GM19025 (cell line): ENCODE data around the gene PUDP.

Experiments
- ATAC-seq: cut with Tn5 transposase; IDR thresholded peaks from one replicate; pipeline ENCODE4 v1.9.1; 2021; ENCODE audit warnings: mild to moderate bottlenecking, low read depth, moderate library complexity; ENCODE audit not compliant: unreplicated experiment

Gene PUDP

DNA sequence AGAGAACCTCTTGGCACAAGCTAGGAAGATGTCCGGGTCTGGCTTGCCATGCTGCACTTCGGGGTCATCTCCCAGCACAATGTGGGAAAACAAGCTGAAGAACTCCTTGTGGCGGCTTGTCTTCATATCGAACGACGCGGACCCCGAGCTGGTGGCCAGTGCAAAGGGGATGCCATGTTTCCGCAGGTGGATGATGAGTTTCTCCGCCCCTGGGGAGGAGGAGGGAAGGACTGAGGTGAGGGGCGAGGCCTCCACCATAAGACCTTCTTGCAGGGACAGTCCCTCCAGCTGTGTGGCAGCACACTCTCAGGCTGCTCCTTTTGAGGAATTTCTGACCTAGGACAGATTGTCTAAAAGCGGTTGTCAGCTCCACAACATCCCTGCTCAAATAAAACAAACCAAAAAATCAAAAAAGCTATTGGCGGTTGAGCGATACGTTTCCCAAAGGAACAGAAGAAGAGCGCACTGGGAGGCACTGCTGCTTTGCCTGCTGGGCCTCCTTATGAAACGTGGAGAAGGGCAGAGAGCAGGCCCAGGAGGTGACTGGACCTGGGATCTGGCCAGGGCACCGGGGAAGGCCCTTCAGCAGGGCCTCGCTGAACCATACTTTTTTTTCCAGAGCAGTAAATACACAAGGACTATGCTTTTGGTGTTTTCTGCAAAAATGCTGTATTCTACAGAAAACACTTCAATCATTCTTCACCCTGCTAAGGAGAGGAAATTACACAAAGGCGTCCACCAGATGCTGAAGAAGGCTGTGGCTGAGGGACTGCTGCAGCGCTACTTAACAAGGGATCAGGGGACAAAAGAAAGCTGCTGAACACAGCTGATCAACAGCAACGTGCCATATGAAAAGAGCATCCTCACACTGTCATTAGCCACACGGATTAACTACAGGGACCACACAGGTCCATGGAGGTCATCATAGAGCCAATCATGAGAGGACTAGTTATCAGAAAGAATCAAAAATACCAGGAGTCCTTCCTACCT is 70.4 kb downstream of the PUDP start:
- no peak for ATAC-seq

- ATAC-seq: no peak
Measured at GRCh38 chrX:7076245-7076661, 71.7 kb downstream of the PUDP start.

GRCh38 chrX:7074908-7075204 is 73.1 kb downstream of the PUDP start:
- no peak for ATAC-seq

DNA sequence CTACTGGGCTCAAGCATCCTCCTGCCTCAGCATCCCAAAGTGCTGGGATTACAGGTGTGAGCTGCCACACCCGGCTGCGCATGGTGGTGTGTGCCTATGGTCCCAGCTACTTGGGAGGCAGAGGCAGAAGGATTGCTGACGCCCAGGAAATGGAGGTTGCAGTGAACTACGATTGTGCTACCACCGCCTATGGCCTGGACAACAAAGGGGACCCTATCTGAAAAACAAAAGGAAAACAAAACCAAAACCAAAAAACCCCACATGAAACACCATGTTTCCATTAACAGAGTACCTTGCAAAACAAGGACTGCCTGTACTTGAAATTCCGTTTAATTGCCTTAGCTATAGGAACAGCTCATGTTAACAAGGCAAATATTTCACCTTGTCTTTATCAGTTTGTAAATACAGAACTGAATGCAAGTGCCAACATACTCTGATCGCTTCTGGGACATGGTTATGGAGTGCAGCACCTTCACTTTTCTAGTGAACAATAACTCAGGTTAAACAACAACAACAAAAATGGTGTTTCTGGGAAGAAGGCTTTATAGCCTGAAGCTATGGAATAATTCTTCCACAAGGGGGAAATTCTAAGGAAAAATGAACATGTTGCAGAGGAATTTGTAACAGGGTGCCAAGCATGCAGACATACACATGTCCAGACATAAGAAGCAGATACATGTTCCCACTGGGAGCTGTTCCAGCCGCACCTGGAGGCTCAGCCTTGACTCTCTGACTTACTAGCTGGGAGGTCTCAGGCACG is 73.6 kb downstream of the PUDP start:
- no peak for ATAC-seq

- no peak for ATAC-seq
Measured at GRCh38 chrX:7073336-7073735, 74.6 kb downstream of the PUDP start.

- ATAC-seq: no peak
Measured at GRCh38 chrX:7072856-7073255, 75.1 kb downstream of the PUDP start.

DNA sequence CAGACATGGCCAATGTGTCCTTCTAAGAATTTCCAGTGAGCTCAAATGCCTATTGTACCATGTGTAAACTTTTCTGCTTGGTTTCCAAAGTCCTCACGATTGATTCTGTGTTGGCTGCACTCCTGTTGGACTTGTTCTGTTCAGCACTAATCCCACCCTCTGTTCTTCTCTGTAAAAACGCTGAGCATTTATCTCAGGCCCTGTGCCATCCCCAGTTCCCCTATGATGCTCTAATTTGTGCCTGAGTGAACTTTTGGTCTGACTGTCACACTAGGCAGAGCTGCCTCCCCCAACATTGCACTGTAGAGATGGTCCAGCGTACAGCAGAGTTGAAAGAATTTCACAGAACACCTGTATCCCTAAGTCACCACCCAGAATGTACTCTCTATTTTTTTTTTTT is 76.6 kb downstream of the PUDP start:
- ATAC-seq: no peak

DNA sequence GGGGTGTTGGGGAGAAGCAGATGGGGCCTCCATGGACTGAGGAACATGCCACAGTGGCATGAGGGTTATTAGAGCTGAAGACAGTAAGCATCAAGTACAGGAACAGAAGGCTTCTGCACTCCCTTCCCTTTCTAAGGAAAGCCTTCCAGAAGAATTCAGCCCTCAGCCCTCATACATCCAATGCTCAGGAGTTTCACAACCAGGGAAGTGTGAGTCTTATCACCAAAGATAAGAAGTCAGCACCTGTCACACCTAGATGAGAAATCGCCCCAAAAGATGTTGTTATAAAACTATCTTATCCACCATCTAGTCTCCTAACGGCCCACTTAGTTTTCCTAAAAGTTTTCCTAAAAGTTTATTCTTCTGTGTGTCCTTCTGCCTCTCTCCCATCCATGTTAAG is 78.4 kb downstream of the PUDP start:
- no peak for ATAC-seq

GRCh38 chrX:7068939-7069367 is 79.0 kb downstream of the PUDP start:
- ATAC-seq: no peak

DNA sequence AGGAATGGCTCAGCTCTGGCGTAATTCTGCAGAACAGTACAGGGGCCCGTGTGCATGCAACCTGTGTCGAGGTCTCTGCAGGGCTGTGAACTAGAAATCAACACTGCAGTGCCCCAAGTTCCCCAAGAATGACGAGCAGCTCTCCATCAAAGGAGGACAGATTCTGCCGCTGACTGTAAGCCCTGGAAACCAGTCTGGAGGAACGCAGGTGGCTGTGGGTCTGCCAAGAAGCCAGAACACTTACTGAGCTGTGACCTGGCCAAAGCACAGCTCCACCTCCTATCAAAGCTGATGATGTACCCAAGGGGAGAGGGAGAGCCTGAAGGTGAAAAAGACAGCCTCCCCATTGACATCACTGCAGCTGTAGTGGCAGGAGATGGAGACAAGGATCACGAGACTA is 80.7 kb downstream of the PUDP start:
- no peak for ATAC-seq

DNA sequence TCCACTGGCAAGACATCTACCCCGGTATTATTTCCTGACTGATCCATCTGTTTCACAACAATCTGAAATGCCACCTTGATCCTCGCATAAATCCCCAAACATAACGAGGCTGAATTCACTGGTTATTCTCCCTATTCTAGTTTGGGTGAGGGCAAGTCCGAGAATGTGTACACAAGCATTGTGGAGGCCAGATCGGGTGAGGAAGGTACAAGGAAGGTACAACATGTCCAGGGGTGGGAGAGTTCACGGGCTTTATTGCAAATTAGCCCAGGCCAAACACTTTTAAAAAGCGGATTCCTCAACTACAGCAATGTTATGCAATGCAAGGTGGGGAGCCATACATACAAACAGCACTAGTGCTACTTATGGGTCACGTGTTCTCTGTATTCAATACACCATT is 82.5 kb downstream of the PUDP start:
- no peak for ATAC-seq

DNA sequence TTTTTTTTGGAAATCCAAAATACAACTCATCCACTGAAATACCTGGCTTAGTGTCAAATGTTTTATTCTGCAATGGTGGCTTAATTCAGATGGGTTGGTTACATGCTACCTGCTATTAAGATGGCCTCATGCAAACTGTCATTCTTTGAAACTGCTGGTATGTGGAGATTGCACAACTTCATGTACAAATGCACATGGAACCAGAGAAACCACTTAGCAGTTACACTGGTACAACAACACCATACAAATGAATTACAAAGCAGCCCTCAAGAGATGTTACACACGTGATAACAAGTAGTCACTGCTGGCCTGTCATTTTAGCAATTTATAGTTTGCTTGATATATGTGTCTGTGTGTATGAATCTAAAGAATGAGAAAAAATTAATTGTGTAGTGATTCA is 85.0 kb downstream of the PUDP start:
- no peak for ATAC-seq

- no peak for ATAC-seq
Measured at GRCh38 chrX:7062276-7062675, 85.7 kb downstream of the PUDP start.

DNA sequence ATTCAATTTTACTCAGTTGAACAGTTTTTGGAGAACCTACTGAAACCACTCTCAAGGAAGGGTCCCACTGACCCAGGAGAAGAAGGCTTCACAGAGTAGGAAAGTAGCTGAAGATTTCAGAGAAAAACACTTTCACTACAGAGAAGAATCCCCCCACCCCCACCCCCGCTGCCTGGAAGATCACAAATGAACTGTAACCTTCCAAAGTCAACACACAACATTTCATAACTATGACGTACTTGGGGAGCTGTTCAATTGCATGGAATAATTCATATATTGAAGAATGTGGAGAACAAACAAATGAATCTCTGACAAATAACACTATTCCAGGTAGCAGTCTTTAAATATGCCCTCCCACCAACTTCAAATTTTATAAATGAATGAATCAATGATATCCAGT is 86.5 kb downstream of the PUDP start:
- ATAC-seq: no peak

- ATAC-seq: no peak
Measured at GRCh38 chrX:7060444-7060843, 87.5 kb downstream of the PUDP start.

DNA sequence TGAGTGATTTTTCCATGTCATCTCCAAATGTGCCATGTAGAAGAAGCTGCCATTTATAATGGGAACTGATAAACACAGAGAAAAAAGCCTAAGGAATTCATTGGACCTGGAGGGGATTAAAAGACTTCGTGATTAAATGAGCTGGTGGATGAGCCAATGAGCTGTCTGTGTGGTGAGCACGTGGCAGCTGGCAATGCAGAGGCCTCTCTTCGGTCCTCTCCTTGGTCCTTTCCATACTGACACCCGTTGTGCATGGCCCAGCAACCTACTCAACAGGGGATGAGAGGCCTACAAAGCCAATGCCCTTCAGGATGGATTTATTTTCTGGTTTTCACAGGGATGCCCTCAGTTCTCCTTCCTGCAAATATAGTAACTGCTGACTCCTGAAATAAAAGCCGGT is 88.1 kb downstream of the PUDP start:
- ATAC-seq: no peak

GRCh38 chrX:7059214-7059838 is 88.6 kb downstream of the PUDP start:
- ATAC-seq: peak; percentile 96

DNA sequence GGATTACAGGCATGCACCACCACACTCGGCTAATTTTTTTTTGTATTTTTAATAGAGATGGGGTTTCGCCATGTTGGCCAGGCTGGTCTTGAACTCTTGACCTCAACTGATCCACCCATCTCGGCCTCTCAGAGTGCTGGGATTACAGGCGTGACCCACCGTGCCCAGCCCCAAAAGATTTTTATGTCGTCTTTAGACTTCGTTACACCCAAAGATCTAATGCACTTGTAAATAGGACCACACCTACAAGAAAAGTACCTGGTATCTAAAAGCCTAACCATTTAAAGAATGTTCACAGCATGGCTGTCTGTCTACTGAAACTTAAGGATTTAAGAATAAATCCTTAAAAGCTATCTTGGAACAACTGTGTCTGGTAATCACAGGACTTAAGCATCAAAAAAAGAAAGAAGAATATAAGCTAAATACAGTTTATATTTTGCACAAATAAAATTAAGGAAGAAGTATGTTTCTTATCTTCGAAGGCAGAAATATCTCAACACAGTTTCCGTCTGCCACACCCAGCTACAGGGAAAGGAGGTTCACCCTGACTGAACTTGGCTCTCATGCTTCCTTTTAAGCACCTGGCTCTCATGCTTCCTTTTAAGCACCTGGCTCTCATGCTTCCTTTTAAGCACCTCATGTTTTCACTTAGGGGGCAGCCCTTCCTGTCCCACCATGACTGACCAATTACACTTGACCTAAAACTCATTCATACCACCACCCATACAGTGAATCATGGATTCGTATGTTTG is 92.4 kb downstream of the PUDP start:
- ATAC-seq: no peak

GRCh38 chrX:7054219-7055216 is 93.4 kb downstream of the PUDP start:
- ATAC-seq: no peak
